GM21423 (cell line): ENCODE data around the gene CLDN5.
"Not testable (repeated sequence)": the region's sequence is repeated elsewhere in the genome, so short reads cannot be mapped to it uniquely, and the experiment has no call there.

ENCODE experiments used
- ATAC-seq: cut with Tn5 transposase; IDR thresholded peaks from one replicate; pipeline ENCODE4 v1.9.1; 2021; ENCODE audit warnings: mild to moderate bottlenecking, moderate library complexity; ENCODE audit not compliant: unreplicated experiment

Gene CLDN5

DNA sequence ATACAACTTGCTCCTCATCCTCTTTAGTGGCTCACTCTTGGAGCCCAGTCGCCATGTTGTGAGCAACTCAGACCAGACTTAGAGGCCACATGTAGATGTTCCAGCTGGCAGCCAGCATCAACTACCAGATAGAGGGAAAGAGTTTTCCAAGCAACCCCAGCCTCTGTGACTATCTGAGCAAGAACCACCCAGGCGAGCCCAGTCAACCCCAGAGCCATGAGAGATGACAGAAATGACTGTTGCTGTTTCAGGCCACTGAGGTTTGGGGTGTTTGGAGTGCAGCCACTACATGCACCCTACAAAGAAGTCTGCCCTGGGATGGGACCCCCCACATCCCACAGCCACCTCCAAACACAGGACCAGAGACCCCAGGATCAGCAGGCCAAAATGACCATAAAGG is 24.8 kb upstream of the CLDN5 start:
- ATAC-seq, result no peak

GRCh38 chr22:19548427-19548826 is 24.2 kb upstream of the CLDN5 start:
- ATAC-seq, result not testable (repeated sequence)

GRCh38 chr22:19547620-19548019 is 23.4 kb upstream of the CLDN5 start:
- no peak for ATAC-seq

DNA sequence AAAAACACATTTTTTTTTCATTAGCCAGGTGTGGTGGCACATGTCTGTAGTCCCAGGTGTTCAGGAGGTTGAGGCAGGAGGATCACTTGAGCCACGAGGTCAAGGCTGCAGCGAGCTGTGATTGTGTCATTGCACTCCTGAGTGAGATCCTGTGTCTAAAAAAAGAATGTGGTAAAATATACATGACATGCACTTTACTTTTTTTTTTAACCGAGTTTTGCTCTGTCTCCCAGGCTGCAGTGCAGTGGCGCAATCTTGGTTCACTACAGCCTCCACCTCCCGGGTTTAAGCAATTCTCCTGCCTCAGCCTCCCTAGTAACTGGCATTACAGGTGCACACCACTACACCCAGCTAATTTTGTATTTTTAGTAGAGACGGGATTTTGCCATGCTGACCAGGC is 22.5 kb upstream of the CLDN5 start:
- no peak for ATAC-seq

- ATAC-seq, result no peak
Observed at GRCh38 chr22:19545935-19546207, 21.7 kb upstream of the CLDN5 start.

GRCh38 chr22:19543970-19544708 is 19.9 kb upstream of the CLDN5 start:
- ATAC-seq, result no peak

DNA sequence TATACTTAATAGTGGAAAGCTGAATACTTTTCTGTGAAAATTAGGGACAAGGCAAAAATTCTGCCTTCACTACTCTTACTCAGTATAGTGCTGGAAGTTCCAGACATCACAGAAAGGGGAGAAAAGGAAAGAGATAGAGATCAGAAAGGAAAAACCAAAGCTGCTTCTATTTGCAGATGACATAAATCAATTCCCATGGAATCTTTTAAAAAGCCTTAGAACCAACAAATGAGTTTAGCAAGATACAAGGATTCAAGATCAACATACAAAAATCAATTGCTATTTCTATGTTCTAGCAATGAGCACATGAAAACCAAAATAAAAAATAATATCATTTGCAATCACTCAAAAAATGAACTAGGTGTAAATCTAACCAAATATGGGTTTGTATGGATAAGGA is 16.2 kb upstream of the CLDN5 start:
- no peak for ATAC-seq

- ATAC-seq, result no peak
Observed at GRCh38 chr22:19537941-19538488, 13.8 kb upstream of the CLDN5 start.

DNA sequence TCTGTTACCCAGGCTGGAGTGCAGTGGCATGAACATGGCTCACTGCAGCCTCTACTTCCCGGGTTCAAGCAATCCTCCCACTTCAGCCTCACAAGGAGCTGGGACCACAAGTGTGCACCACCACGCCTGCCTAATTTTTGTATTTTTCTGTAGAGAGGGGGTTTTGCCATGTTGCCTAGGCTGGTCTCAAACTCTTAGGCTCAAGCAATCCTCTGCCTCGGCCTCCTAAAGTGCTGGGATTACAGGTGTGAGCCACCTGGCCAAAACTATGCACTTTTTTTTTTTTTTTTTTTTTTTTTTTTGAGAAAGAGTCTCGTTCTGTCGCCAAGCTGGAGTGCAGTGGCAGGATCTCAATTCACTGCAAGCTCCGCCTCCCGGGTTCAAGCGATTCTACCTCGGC is 12.4 kb upstream of the CLDN5 start:
- ATAC-seq, result no peak

DNA sequence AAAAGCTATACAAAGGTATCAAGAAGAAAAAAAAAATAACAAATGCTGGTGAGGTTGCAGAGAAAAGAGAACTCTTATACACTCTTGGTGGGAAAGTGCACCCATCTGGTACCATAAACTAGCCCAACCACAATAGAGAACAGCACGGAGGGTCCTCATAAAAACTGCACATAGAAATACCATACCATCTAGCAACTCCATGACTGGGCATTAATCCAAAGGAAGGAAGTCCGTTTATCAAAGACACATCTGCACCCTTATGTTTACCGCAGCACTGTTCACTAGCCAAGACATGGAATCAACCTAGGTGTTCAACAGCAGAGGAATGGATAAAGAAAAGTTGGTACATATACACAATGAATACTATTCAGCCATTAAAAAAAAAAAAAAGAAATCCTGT is 10.8 kb upstream of the CLDN5 start:
- ATAC-seq, result no peak

GRCh38 chr22:19533857-19534256 is 9.6 kb upstream of the CLDN5 start:
- ATAC-seq, result no peak

- no peak for ATAC-seq
Observed at GRCh38 chr22:19533049-19533626, 8.9 kb upstream of the CLDN5 start.

DNA sequence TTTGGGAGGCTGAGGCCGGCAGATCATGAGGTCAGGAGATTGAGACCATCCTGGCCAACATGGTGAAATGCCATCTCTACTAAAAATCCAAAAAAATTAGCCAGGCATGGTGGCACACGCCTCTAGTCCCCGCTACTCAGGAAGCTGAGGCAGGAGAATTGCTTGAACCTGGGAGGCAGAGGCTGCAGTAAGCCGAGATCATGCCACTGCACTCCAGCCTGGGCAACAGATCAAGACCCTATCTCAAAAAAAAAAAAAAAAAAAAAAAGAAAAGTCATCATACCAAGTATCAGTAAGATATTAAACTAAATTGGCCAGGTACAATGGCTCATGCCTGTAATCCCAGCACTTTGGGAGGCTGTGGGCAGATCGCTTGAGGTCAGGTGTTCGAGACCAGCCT is 7.1 kb upstream of the CLDN5 start:
- not testable (repeated sequence) for ATAC-seq

- ATAC-seq, result no peak
Observed at GRCh38 chr22:19530751-19531150, 6.5 kb upstream of the CLDN5 start.

- no peak for ATAC-seq
Observed at GRCh38 chr22:19529811-19530210, 5.6 kb upstream of the CLDN5 start.

DNA sequence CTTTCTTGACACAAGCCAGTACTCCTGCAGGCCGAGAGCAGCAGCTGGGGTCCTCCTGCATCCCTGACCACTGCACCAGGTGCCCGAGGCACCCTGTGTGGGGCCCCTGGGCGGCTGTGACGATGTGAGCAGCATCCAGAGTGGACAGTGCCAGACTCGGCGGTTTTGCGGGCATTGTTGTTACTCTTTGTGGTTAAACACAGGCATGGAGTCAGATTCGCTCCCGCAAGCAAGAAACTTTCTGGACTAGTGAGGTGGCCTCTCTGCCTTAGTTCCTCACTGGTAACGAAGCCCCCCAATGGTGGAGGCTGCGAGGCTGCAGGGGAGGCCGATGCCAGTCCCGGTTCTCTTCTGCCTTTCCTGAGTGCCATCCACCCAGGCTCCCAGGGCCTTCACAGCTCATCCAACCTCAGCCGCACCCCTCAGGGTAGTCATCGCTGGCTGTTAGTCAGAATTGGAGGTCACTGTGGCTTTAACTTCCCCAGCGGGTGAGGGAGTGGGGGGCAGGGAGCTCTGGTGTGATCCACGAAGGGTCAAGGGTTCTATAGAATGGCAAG is 3.7 kb upstream of the CLDN5 start:
- ATAC-seq, result no peak

- ATAC-seq, result no peak
Observed at GRCh38 chr22:19527321-19527721, 3.1 kb upstream of the CLDN5 start.

DNA sequence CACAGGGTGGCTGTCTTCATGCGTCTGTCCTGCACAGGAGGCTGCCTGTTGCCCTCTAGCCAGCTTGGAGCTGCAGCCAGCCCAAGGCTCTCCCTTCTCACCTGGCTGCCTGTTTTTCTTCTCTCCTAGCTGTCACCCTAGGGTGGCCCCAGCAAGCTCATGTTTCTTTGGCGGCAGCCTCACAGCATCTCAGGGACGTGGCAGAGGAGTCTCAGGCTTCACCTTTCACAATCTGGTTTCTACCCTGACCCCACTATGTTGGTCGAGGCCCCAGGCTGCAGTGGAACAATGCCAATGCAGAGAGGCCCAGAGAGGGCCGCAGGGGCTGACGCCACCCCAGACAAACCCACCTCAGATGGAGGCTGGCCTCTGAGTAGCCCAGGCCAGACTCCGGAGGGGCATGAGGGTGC is 2.5 kb upstream of the CLDN5 start:
- ATAC-seq, result no peak

- no peak for ATAC-seq
Observed at GRCh38 chr22:19526076-19526701, 2.0 kb upstream of the CLDN5 start.

- no peak for ATAC-seq
Observed at GRCh38 chr22:19525666-19526065, 1.5 kb upstream of the CLDN5 start.

- ATAC-seq, result no peak
Observed at GRCh38 chr22:19525116-19525660, 978 bp upstream of the CLDN5 start.
